HG02623 (cell line): ENCODE results near the gene BTF3.
"Not testable (repeated sequence)": the region's sequence is repeated elsewhere in the genome, so short reads cannot be mapped to it uniquely, and the experiment has no call there.

ENCODE experiments used
- ATAC-seq: cut with Tn5 transposase; IDR thresholded peaks from one replicate; pipeline ENCODE4 v1.9.1; 2021; ENCODE audit warnings: moderate library complexity; ENCODE audit not compliant: unreplicated experiment

The BTF3 gene

GRCh38 chr5:73498057-73498992, at the start of gene BTF3:
Gene BTF3 (plus strand): TSS chr5:73498442. CDS start chr5:73498668, 226 bp downstream.
- peak; percentile 92 for ATAC-seq

GRCh38 chr5:73448463-73449136, 49.6 kb upstream of the BTF3 start, which contains the start of gene FOXD1:
Gene FOXD1 (minus strand): TSS chr5:73448777. CDS start chr5:73448362, 415 bp downstream.
- ATAC-seq = no peak

GRCh38 chr5:73450137-73450536, 48.1 kb upstream of the BTF3 start:
- no peak for ATAC-seq

- ATAC-seq = no peak
Measured at GRCh38 chr5:73450672-73451223, 47.5 kb upstream of the BTF3 start.

- ATAC-seq = no peak
Measured at GRCh38 chr5:73451224-73452130, 46.8 kb upstream of the BTF3 start.

- ATAC-seq = no peak
Measured at GRCh38 chr5:73452215-73452614, 46.0 kb upstream of the BTF3 start.

GRCh38 chr5:73454379-73455036, 43.7 kb upstream of the BTF3 start:
- peak; percentile 68 for ATAC-seq

- not testable (repeated sequence) for ATAC-seq
Measured at GRCh38 chr5:73456462-73456861, 41.8 kb upstream of the BTF3 start.

- ATAC-seq = no peak
Measured at GRCh38 chr5:73459366-73459765, 38.9 kb upstream of the BTF3 start.

GRCh38 chr5:73460133-73460532, 38.1 kb upstream of the BTF3 start:
- ATAC-seq = no peak

GRCh38 chr5:73464016-73464745, 34.1 kb upstream of the BTF3 start:
- ATAC-seq = no peak

GRCh38 chr5:73468638-73469037, 29.6 kb upstream of the BTF3 start:
- not testable (repeated sequence) for ATAC-seq

GRCh38 chr5:73469878-73470277, 28.4 kb upstream of the BTF3 start:
- ATAC-seq = no peak

GRCh38 chr5:73471654-73472053, 26.6 kb upstream of the BTF3 start:
- no peak for ATAC-seq

- ATAC-seq = no peak
Measured at GRCh38 chr5:73472116-73472515, 26.1 kb upstream of the BTF3 start.

- no peak for ATAC-seq
Measured at GRCh38 chr5:73480500-73480899, 17.7 kb upstream of the BTF3 start.

- ATAC-seq = no peak
Measured at GRCh38 chr5:73482383-73483136, 15.7 kb upstream of the BTF3 start.

GRCh38 chr5:73483676-73484075, 14.6 kb upstream of the BTF3 start:
- ATAC-seq = no peak

- no peak for ATAC-seq
Measured at GRCh38 chr5:73484511-73484910, 13.7 kb upstream of the BTF3 start.
